HepG2 (cell line): Measurements from ENCODE around the gene DPH2. TPM values are rescaled to one million over a fixed set of nuclear protein-coding genes. Genes with fewer than 3 reads are reported as not detected.

ENCODE experiments used
- ATAC-seq: fragments of 200-7000 bp; cut with Tn5 transposase; 3 replicates; pipeline ENCODE4 v1.9.1; 2020; ENCODE audit warnings: mild to moderate bottlenecking, moderate library complexity
- BruUV-seq: library from RNA; stranded (reverse); fragments of 400-500 nt; replicated peaks from 2 replicates; lab custom pipeline; 2021; lab: Mats Ljungman, UMichigan
- CTCF ChIA-PET: fragments of 300-600 bp; formaldehyde crosslinking; extraction: SDS; loops from one replicate; lab custom pipeline; 2021; ENCODE audit warnings: low total read pairs, inconsistent platforms, low intra/inter-chr PET ratio; lab: Yijun Ruan, JAX
- POLR2A ChIA-PET: fragments of 350-600 bp; sonication (Branson Sonifier 250); formaldehyde crosslinking; loops from one replicate; lab custom pipeline; 2020; ENCODE audit warnings: antibody characterized with exemption, inconsistent platforms; lab: Yijun Ruan, JAX
- DNase-seq: peaks from one replicate; pipeline ENCODE4 v3.0.0-alpha.2; 2015; ENCODE audit warnings: low spot score
- FAIRE-seq: peaks from 3 replicates; lab custom pipeline; 2011; peaks lifted over from hg19 to GRCh38; lab: Jason Lieb, UNC
- H2AFZ ChIP-seq: one replicate; pipeline ENCODE4 v1.6.1; 2011; ENCODE audit warnings: low read length, inconsistent platforms
- H3K27ac ChIP-seq: fragments of 300-600 bp; 3 replicates; pipeline ENCODE4 v1.8.0; 2011; ENCODE audit warnings: mixed run types, mild to moderate bottlenecking, mixed read lengths, low read length, inconsistent platforms; ENCODE audit not compliant: insufficient read depth; ENCODE audit errors: extremely low read length
- H3K27me3 ChIP-seq, 2 experiments: fragments of 200-600 bp in 1 of 2; 2 replicates in 1 of 2; 3 replicates in 1 of 2; pipeline versions ENCODE4 v1.6.0 to v1.8.0; 2011; ENCODE audit warnings: low read length in 2 of 2, mild to moderate bottlenecking in 2 of 2, moderate library complexity in 2 of 2, inconsistent platforms in 1 of 2; ENCODE audit not compliant: insufficient read depth in 2 of 2, control insufficient read depth in 1 of 2
- H3K36me3 ChIP-seq, 2 experiments: fragments of 200-600 bp in 1 of 2; replicated peaks in 1 of 2; 2 replicates in 1 of 2; 3 replicates in 1 of 2; pipeline versions ENCODE4 v1.5.1 to v1.8.0; 2011; ENCODE audit warnings: low read length in 2 of 2, inconsistent platforms in 1 of 2; ENCODE audit not compliant: insufficient read depth in 2 of 2, control insufficient read depth in 1 of 2
- H3K4me1 ChIP-seq: 2 replicates; pipeline ENCODE4 v1.5.1; 2012; ENCODE audit warnings: low read length, inconsistent platforms; ENCODE audit not compliant: insufficient read depth
- H3K4me2 ChIP-seq: 2 replicates; pipeline ENCODE4 v1.6.0; 2011; ENCODE audit warnings: low read depth, low read length, inconsistent platforms
- H3K4me3 ChIP-seq, 3 experiments: fragments of 200-600 bp in 1 of 3; sonication (generic), shearing (Covaris generic) in 1 of 3; replicated peaks in 1 of 3; 2 replicates each; pipeline ENCODE4 v1.5.1; 2011 to 2016; ENCODE audit warnings: low read length in 3 of 3, inconsistent platforms in 2 of 3, low read depth in 2 of 3, mild to moderate bottlenecking in 2 of 3, control low read depth in 1 of 3, mixed read lengths in 1 of 3; ENCODE audit not compliant: insufficient read depth in 1 of 3
- H3K79me2 ChIP-seq: one replicate; pipeline ENCODE4 v1.6.1; 2011; ENCODE audit warnings: low read length, inconsistent platforms; ENCODE audit not compliant: insufficient read depth
- H3K9ac ChIP-seq: 2 replicates; pipeline ENCODE4 v1.6.0; 2011; ENCODE audit warnings: mild to moderate bottlenecking, low read depth, low read length, inconsistent platforms; ENCODE audit not compliant: insufficient read depth
- H3K9me3 ChIP-seq: 2 replicates; pipeline ENCODE4 v1.5.1; 2012; ENCODE audit warnings: mild to moderate bottlenecking, low read length
- H4K20me1 ChIP-seq: 2 replicates; pipeline ENCODE4 v1.6.0; 2011; ENCODE audit warnings: inconsistent platforms, mild to moderate bottlenecking, low read length, moderate library complexity; ENCODE audit not compliant: insufficient read depth
- FOXP1 ChIP-seq, 2 experiments: fragments of 450-650 bp in 1 of 2; IDR thresholded peaks; 2 replicates each; pipeline ENCODE4 v1.6.1; 2017 to 2018; ENCODE audit warnings: antibody characterized with exemption in 1 of 2
- GABPA ChIP-seq, 2 experiments: IDR thresholded peaks; 2 replicates each; pipeline ENCODE4 v1.6.1; 2011 to 2016; ENCODE audit warnings: low read depth in 2 of 2, low read length in 1 of 2, missing biosample characterization in 1 of 2, missing genetic modification characterization in 1 of 2
- TFDP2 ChIP-seq: sonication (generic); formaldehyde crosslinking; IDR thresholded peaks from 2 replicates; pipeline ENCODE4 v1.4.0; 2020; ENCODE audit warnings: missing genetic modification reagents
- ZBTB43 ChIP-seq: sonication (generic); formaldehyde crosslinking; conservative IDR thresholded peaks from 2 replicates; pipeline ENCODE4 v1.4.0; 2020; ENCODE audit warnings: missing genetic modification reagents
- ZNF687 ChIP-seq: sonication (generic); formaldehyde crosslinking; IDR thresholded peaks from 2 replicates; pipeline ENCODE4 v1.5.1; 2020; ENCODE audit warnings: mild to moderate bottlenecking, missing genetic modification reagents, moderate library complexity
- WGBS: methylation state at CpG from one replicate; pipeline ENCODE4 v1.1.6; 2017; ENCODE audit warnings: low lambda C conversion rate; 5-methylcytosine and 5-hydroxymethylcytosine counted together
- in situ Hi-C: cut with HindIII; loops from 2 replicates; pipeline ENCODE4 v1.10.0; 2017; ENCODE audit warnings: low pct_unique_long_range_greater_than_20kb; ENCODE audit not compliant: extremely low pct_ligation_motif_present
- intact Hi-C: fragments of 100-400 bp; cut with micrococcal nuclease; formaldehyde crosslinking; loops from one replicate; pipeline ENCODE4 v1.10.0; 2022; ENCODE audit not compliant: unreplicated experiment
- polyA plus RNA-seq, 8 experiments: library from polyadenylated mRNA; depleted of rRNA in 3 of 8; stranded (reverse) in 7 of 8; unstranded in 1 of 8; fragments of >200 nt; fragmentation: Illumina TruSeq in 4 of 8; extraction: Trizol in 4 of 8; gene quantifications; 2 replicates each; pipeline versions ENCODE4 v1.2.1 to v1.2.3, GENCODE V29; 2011 to 2016; ENCODE audit warnings: low read depth in 4 of 8, missing spikeins in 1 of 8, mixed read lengths in 1 of 8; ENCODE audit not compliant: insufficient read depth in 1 of 8
- total RNA-seq, 5 experiments: library from RNA; depleted of rRNA; stranded (reverse); fragments of >200 nt; fragmentation: Illumina TruSeq; extraction: Trizol; gene quantifications; 2 replicates each; pipeline ENCODE4 v1.2.3, GENCODE V29; 2016; ENCODE audit warnings: low read depth in 1 of 5

Gene DPH2
- total and polyA plus RNA-seq, 2 of the 13 experiments (the other 11 are each of a cell fraction or from before 2014, with no cell fraction given) = 32.2 to 38.3 TPM

GRCh38 chr1:43965316-43965715 is 4.5 kb upstream of the DPH2 start:
- 0 out of 2 replicates have a peak, but pooled peaks have one; percentile 18 for TF ChIP-seq FOXP1 (IDR thresholded peaks at IDR 0.05)
- no peak for TF ChIP-seq FOXP1 (CRISPR knock-in tag; IDR thresholded peaks at IDR 0.05)
- TF ChIP-seq ZNF687 (CRISPR knock-in tag) = no peak
- Histone ChIP-seq H2AFZ (no peak overlapping the region), H3K4me2 (no peak overlapping the region), H3K79me2 (peaks cover 4% of the 10 kb centered on the region), H4K20me1 (no peaks in the 10 kb centered on the region), H3K4me3 (no peak overlapping the region), H3K27ac (no peak overlapping the region), H3K36me3 (peaks cover 4 to 8% of the 10 kb centered on the region in 2 experiments; a peak in 4 of 5 replicates), H3K4me1 (0 out of 2 replicates have a peak, but pooled peaks cover 4% of the 10 kb centered on the region), H3K27me3 (no peaks in the 10 kb centered on the region), H3K9me3 (no peaks in the 10 kb centered on the region), H3K9ac (no peak overlapping the region)
- BruUV-seq = no TSS peak
- POLR2A ChIA-PET = no interaction called here
- CTCF ChIA-PET = no interaction called here
- intact Hi-C loops = no loop called here
- FAIRE-seq (no peak), DNase-seq (no peak), ATAC-seq (no peak)
- 99% methylated on average over 3 of the region's 3 CpGs for WGBS
- in situ Hi-C loops = no loop called here

- Histone ChIP-seq H3K27ac (no peak overlapping the region), H4K20me1 (no peaks in the 10 kb centered on the region), H3K4me2 (no peak overlapping the region), H3K79me2 (peaks cover 11% of the 10 kb centered on the region), H3K9me3 (no peaks in the 10 kb centered on the region), H2AFZ (no peak overlapping the region), H3K4me1 (peaks cover 14% of the 10 kb centered on the region), H3K9ac (no peak overlapping the region), H3K27me3 (no peaks in the 10 kb centered on the region), H3K36me3 (peaks cover 3 to 4% of the 10 kb centered on the region in 2 experiments; a peak in 2 of 5 replicates), H3K4me3 (no peak overlapping the region)
- WGBS = 95% methylated on average over 6 of the region's 6 CpGs
- FAIRE-seq (no peak), DNase-seq (no peak), ATAC-seq (no peak)
- intact Hi-C loops = no loop called here
- in situ Hi-C loops = no loop called here
- POLR2A ChIA-PET = interaction anchor here (0.6 to 1.5 kb wide), 2 partner anchors 10 to 21 kb away, joined by 3 read pairs; partner anchors contain the start of gene IPO13
- BruUV-seq = no TSS peak
- CTCF ChIA-PET = no interaction called here
- no peak for TF ChIP-seq GABPA (IDR thresholded peaks at IDR 0.05; ENCODE audit: low read depth, low read length)
- TF ChIP-seq GABPA (CRISPR knock-in tag; IDR thresholded peaks at IDR 0.05; ENCODE audit: low read depth) = 0 out of 2 replicates have a peak, but pooled peaks have one; percentile 27
- TF ChIP-seq ZBTB43 = 0 out of 2 replicates have a peak, but pooled peaks have one; percentile 35
- TF ChIP-seq TFDP2 (CRISPR knock-in tag) = no peak
Measured at GRCh38 chr1:43968348-43968948, 1.4 kb upstream of the DPH2 start.
